Naive thymus-derived CD8-positive, alpha-beta T cell (primary cell): ENCODE results near the gene LRRFIP1. TPM values are rescaled to one million over a fixed set of nuclear protein-coding genes. Genes with fewer than 3 reads are reported as not detected.
A peak's percentile ranks its signal among the peaks of the same experiment; 100 is the strongest.

Experiments
- ATAC-seq, 2 donors: fragments of 150-1000 bp; cut with Tn5 transposase in 1 of 2; sonication (Bioruptor Pico), chemical (Tn5 transposase) in 1 of 2; 1 replicate in 1 of 2; 2 replicates in 1 of 2; pipeline ENCODE4 v1.10.0; 2021; ENCODE audit warnings: mild to moderate bottlenecking in 2 of 2, moderate library complexity in 2 of 2
- POLR2A ChIA-PET: fragments of 350-600 bp; sonication (Branson Sonifier 250); formaldehyde crosslinking; loops from one replicate; lab custom pipeline; 2021; ENCODE audit warnings: antibody characterized with exemption; lab: Charles Lee
- DNase-seq, 10 donors: peaks; one replicate each; pipeline versions ENCODE4 v3.0.0 to v3.0.0-alpha.2; 2020 to 2022
- H3K27ac Mint-ChIP-seq, 10 donors: one replicate each; pipeline ENCODE4 v1.8.0; 2020 to 2022; ENCODE audit warnings: mild to moderate bottlenecking in 10 of 10, mixed read lengths in 10 of 10, moderate library complexity in 4 of 10, inconsistent platforms in 1 of 10
- H3K27me3 Mint-ChIP-seq, 5 donors: one replicate each; pipeline ENCODE4 v1.8.0; 2021 to 2022; ENCODE audit warnings: mixed read lengths in 5 of 5
- H3K36me3 Mint-ChIP-seq, 3 donors: one replicate each; pipeline ENCODE4 v1.8.0; 2020 to 2022; ENCODE audit warnings: mixed read lengths in 3 of 3, mild to moderate bottlenecking in 2 of 3, inconsistent platforms in 1 of 3
- H3K4me1 Mint-ChIP-seq, 4 donors: one replicate each; pipeline ENCODE4 v1.8.0; 2021 to 2022; ENCODE audit warnings: mixed read lengths in 4 of 4
- H3K4me3 Mint-ChIP-seq, 10 donors: one replicate each; pipeline ENCODE4 v1.8.0; 2020 to 2022; ENCODE audit warnings: mild to moderate bottlenecking in 10 of 10, mixed read lengths in 10 of 10, moderate library complexity in 6 of 10, inconsistent platforms in 1 of 10
- H3K9me3 Mint-ChIP-seq, 9 donors: one replicate each; pipeline ENCODE4 v1.8.0; 2020 to 2022; ENCODE audit warnings: mixed read lengths in 9 of 9, mild to moderate bottlenecking in 3 of 9, inconsistent platforms in 1 of 9, moderate library complexity in 1 of 9
- polyA plus RNA-seq, 3 donors: library from polyadenylated mRNA; unstranded; fragments of 300-500 nt; fragmentation: Illumina TruSeq; gene quantifications; one replicate each; pipeline ENCODE4 v1.2.3, GENCODE V29; 2021
- total RNA-seq, 8 experiments: library from RNA in 2 of 8; stranded (reverse) in 2 of 8; gene quantifications; one replicate each; pipeline ENCODE4 v1.2.3 and lab custom pipeline; 2021 to 2026

The LRRFIP1 gene
- total and polyA plus RNA-seq, 5 experiments from 2014 or later: 72.9 to 103 (median 91.8) TPM

- DNase-seq (no peak), ATAC-seq (no peak)
- Mint-ChIP-seq H3K27me3 (no peaks in the 10 kb centered on the region), H3K9me3 (no peaks in the 10 kb centered on the region), H3K4me3 (peak overlapping the region in 2 of 10 donors; percentile 17 to 71), H3K36me3 (peaks cover 0 to 36% (median 4%) of the 10 kb centered on the region in 3 donors), H3K27ac (peak overlapping the region in 9 of 10 donors; percentile 16 to 91 (median 80)), H3K4me1 (peaks cover 26 to 70% (median 50%) of the 10 kb centered on the region in 4 donors)
- POLR2A ChIA-PET: no interaction called here
Measured at GRCh38 chr2:237733677-237734300, 106.4 kb downstream of the LRRFIP1 start.

GRCh38 chr2:237734905-237735623 is 107.7 kb downstream of the LRRFIP1 start:
- Mint-ChIP-seq H3K27me3 (no peaks in the 10 kb centered on the region), H3K36me3 (peaks cover 0 to 38% (median 2%) of the 10 kb centered on the region in 3 donors), H3K4me1 (peaks cover 27 to 70% (median 53%) of the 10 kb centered on the region in 4 donors), H3K9me3 (no peaks in the 10 kb centered on the region), H3K27ac (peak overlapping the region in 6 of 10 donors; percentile 29 to 81 (median 49)), H3K4me3 (no peak overlapping the region)
- DNase-seq (no peak), ATAC-seq (no peak)
- POLR2A ChIA-PET: no interaction called here

GRCh38 chr2:237735798-237736197 is 108.4 kb downstream of the LRRFIP1 start:
- ATAC-seq (no peak), DNase-seq (no peak)
- Mint-ChIP-seq H3K27ac (peak overlapping the region in 3 of 10 donors; percentile 30 to 44 (median 38)), H3K4me3 (no peak overlapping the region), H3K27me3 (no peaks in the 10 kb centered on the region), H3K36me3 (peaks cover 0 to 39% (median 2%) of the 10 kb centered on the region in 3 donors), H3K9me3 (no peaks in the 10 kb centered on the region), H3K4me1 (peaks cover 28 to 71% (median 53%) of the 10 kb centered on the region in 4 donors)
- POLR2A ChIA-PET: no interaction called here

GRCh38 chr2:237736783-237737182 is 109.4 kb downstream of the LRRFIP1 start:
- Mint-ChIP-seq H3K4me3 (no peak overlapping the region), H3K27me3 (no peaks in the 10 kb centered on the region), H3K9me3 (no peaks in the 10 kb centered on the region), H3K36me3 (peaks cover 0 to 43% (median 2%) of the 10 kb centered on the region in 3 donors), H3K27ac (peak overlapping the region in 2 of 10 donors; percentile 29 to 52), H3K4me1 (peaks cover 26 to 67% (median 51%) of the 10 kb centered on the region in 4 donors)
- POLR2A ChIA-PET: no interaction called here
- ATAC-seq: no peak
- DNase-seq: no peak

- DNase-seq: no peak
- Mint-ChIP-seq H3K4me1 (peaks cover 22 to 67% (median 50%) of the 10 kb centered on the region in 4 donors), H3K36me3 (peaks cover 0 to 43% (median 2%) of the 10 kb centered on the region in 3 donors), H3K27ac (peak overlapping the region in 7 of 10 donors; percentile 0 to 78 (median 14)), H3K9me3 (no peaks in the 10 kb centered on the region), H3K4me3 (no peak overlapping the region), H3K27me3 (no peaks in the 10 kb centered on the region)
- POLR2A ChIA-PET: no interaction called here
- ATAC-seq: no peak
Measured at GRCh38 chr2:237737196-237737865, 109.9 kb downstream of the LRRFIP1 start.

GRCh38 chr2:237738255-237738654 is 110.9 kb downstream of the LRRFIP1 start:
- Mint-ChIP-seq H3K4me3 (no peak overlapping the region), H3K4me1 (peaks cover 20 to 66% (median 51%) of the 10 kb centered on the region in 4 donors), H3K9me3 (no peaks in the 10 kb centered on the region), H3K36me3 (peaks cover 0 to 45% (median 2%) of the 10 kb centered on the region in 3 donors), H3K27ac (peak overlapping the region in 5 of 10 donors; percentile 8 to 69 (median 52)), H3K27me3 (no peaks in the 10 kb centered on the region)
- POLR2A ChIA-PET: interaction anchor here (1.4 kb wide), 1 partner anchor 38 kb away, joined by 3 read pairs; no protein-coding TSS in a partner anchor
- ATAC-seq (no peak), DNase-seq (no peak)

- Mint-ChIP-seq H3K4me3 (no peak overlapping the region), H3K4me1 (peaks cover 25 to 68% (median 53%) of the 10 kb centered on the region in 4 donors), H3K36me3 (peaks cover 0 to 45% (median 2%) of the 10 kb centered on the region in 3 donors), H3K27me3 (no peaks in the 10 kb centered on the region), H3K9me3 (no peaks in the 10 kb centered on the region), H3K27ac (peak overlapping the region in 5 of 10 donors; percentile 19 to 81 (median 35))
- DNase-seq (no peak), ATAC-seq (no peak)
- POLR2A ChIA-PET: interaction anchor here (1.4 to 1.5 kb wide), 2 partner anchors 39 to 41 kb away, joined by 3 read pairs; no protein-coding TSS in a partner anchor
Measured at GRCh38 chr2:237739101-237739500, 111.7 kb downstream of the LRRFIP1 start.

GRCh38 chr2:237742191-237742590 is 114.8 kb downstream of the LRRFIP1 start:
- H3K36me3 Mint-ChIP-seq: peaks cover 0 to 36% (median 2%) of the 10 kb centered on the region in 3 donors
- POLR2A ChIA-PET: interaction anchor here (0.7 to 4.7 kb wide), 2 partner anchors 25 to 69 kb away, joined by 3 to 24 read pairs; no protein-coding TSS in a partner anchor
- ATAC-seq: no peak
- H3K9me3 Mint-ChIP-seq: no peaks in the 10 kb centered on the region
- H3K4me3 Mint-ChIP-seq: no peak overlapping the region
- peak overlapping the region in 9 of 10 donors; percentile 81 to 94 (median 92) for H3K27ac Mint-ChIP-seq
- peaks cover 28 to 69% (median 56%) of the 10 kb centered on the region in 4 donors for H3K4me1 Mint-ChIP-seq
- H3K27me3 Mint-ChIP-seq: no peaks in the 10 kb centered on the region
- DNase-seq: no peak

GRCh38 chr2:237742614-237743013 is 115.2 kb downstream of the LRRFIP1 start:
- Mint-ChIP-seq H3K27ac (peak overlapping the region; percentile 81 to 94 (median 91)), H3K27me3 (no peaks in the 10 kb centered on the region)

GRCh38 chr2:237743024-237743423 is 115.6 kb downstream of the LRRFIP1 start:
- no peak for DNase-seq
- Mint-ChIP-seq H3K4me3 (no peak overlapping the region), H3K9me3 (no peaks in the 10 kb centered on the region), H3K4me1 (peaks cover 24 to 62% (median 52%) of the 10 kb centered on the region in 4 donors), H3K27me3 (no peaks in the 10 kb centered on the region), H3K36me3 (peaks cover 0 to 39% (median 2%) of the 10 kb centered on the region in 3 donors), H3K27ac (peak overlapping the region; percentile 81 to 94 (median 92))
- POLR2A ChIA-PET: interaction anchor here (1.0 to 4.7 kb wide), 2 partner anchors 68 to 70 kb away, joined by 4 to 24 read pairs; no protein-coding TSS in a partner anchor
- ATAC-seq: no peak

More at GRCh38 chr2:237742614-237743013, 115.2 kb downstream of the LRRFIP1 start:
- no peaks in the 10 kb centered on the region for H3K9me3 Mint-ChIP-seq
- ATAC-seq (no peak), DNase-seq (no peak)
- H3K4me1 Mint-ChIP-seq: peaks cover 28 to 66% (median 56%) of the 10 kb centered on the region in 4 donors
- peaks cover 0 to 39% (median 2%) of the 10 kb centered on the region in 3 donors for H3K36me3 Mint-ChIP-seq
- H3K4me3 Mint-ChIP-seq: no peak overlapping the region
- POLR2A ChIA-PET: interaction anchor here (0.7 to 4.7 kb wide), 3 partner anchors 26 to 69 kb away, joined by 3 to 24 read pairs (median 4); no protein-coding TSS in a partner anchor

GRCh38 chr2:237743561-237744269 is 116.3 kb downstream of the LRRFIP1 start:
- ATAC-seq (no peak), DNase-seq (no peak)
- POLR2A ChIA-PET: interaction anchor here (1.0 to 4.7 kb wide), 3 partner anchors 47 to 71 kb away, joined by 4 to 24 read pairs (median 4); no protein-coding TSS in a partner anchor
- Mint-ChIP-seq H3K9me3 (no peaks in the 10 kb centered on the region), H3K27me3 (no peaks in the 10 kb centered on the region), H3K4me1 (peaks cover 25 to 59% (median 51%) of the 10 kb centered on the region in 4 donors), H3K36me3 (peaks cover 0 to 41% (median 1%) of the 10 kb centered on the region in 3 donors), H3K4me3 (peak overlapping the region in 1 of 10 donors; percentile 40), H3K27ac (peak overlapping the region; percentile 33 to 93 (median 88))
